HG03342 (cell line): ENCODE measurements around the gene B3GNT2.
"Not testable (repeated sequence)": the region's sequence is repeated elsewhere in the genome, so short reads cannot be mapped to it uniquely, and the experiment has no call there.

ENCODE experiments used
- ATAC-seq: cut with Tn5 transposase; IDR thresholded peaks from one replicate; pipeline ENCODE4 v1.9.1; 2021; ENCODE audit warnings: mild to moderate bottlenecking, moderate library complexity; ENCODE audit not compliant: unreplicated experiment

Gene B3GNT2

GRCh38 chr2:62195421-62196277 is at the start of gene B3GNT2:
Gene B3GNT2 (plus strand): TSS chr2:62196115. CDS start chr2:62222221, 26,106 bp downstream.
- peak; percentile 54 for ATAC-seq

- ATAC-seq: not testable (repeated sequence)
Measured at GRCh38 chr2:62146790-62147189, 49.1 kb upstream of the B3GNT2 start.

GRCh38 chr2:62147610-62148301 is 48.2 kb upstream of the B3GNT2 start:
- no peak for ATAC-seq

GRCh38 chr2:62149708-62150107 is 46.2 kb upstream of the B3GNT2 start:
- no peak for ATAC-seq

GRCh38 chr2:62150597-62151305 is 45.2 kb upstream of the B3GNT2 start:
- ATAC-seq: no peak

GRCh38 chr2:62151306-62151638 is 44.6 kb upstream of the B3GNT2 start:
- no peak for ATAC-seq

GRCh38 chr2:62152000-62152399 is 43.9 kb upstream of the B3GNT2 start:
- ATAC-seq: no peak

GRCh38 chr2:62156861-62157496 is 38.9 kb upstream of the B3GNT2 start:
- no peak for ATAC-seq

- no peak for ATAC-seq
Measured at GRCh38 chr2:62158444-62159121, 37.3 kb upstream of the B3GNT2 start.

- ATAC-seq: not testable (repeated sequence)
Measured at GRCh38 chr2:62160691-62161090, 35.2 kb upstream of the B3GNT2 start.

- ATAC-seq: no peak
Measured at GRCh38 chr2:62163106-62163831, 32.6 kb upstream of the B3GNT2 start.

- no peak for ATAC-seq
Measured at GRCh38 chr2:62163834-62164233, 32.1 kb upstream of the B3GNT2 start.

GRCh38 chr2:62175728-62176127 is 20.2 kb upstream of the B3GNT2 start:
- ATAC-seq: no peak

GRCh38 chr2:62176801-62177200 is 19.1 kb upstream of the B3GNT2 start:
- no peak for ATAC-seq

- no peak for ATAC-seq
Measured at GRCh38 chr2:62177392-62178049, 18.4 kb upstream of the B3GNT2 start.

GRCh38 chr2:62178741-62179271 is 17.1 kb upstream of the B3GNT2 start:
- no peak for ATAC-seq

- no peak for ATAC-seq
Measured at GRCh38 chr2:62180975-62181374, 14.9 kb upstream of the B3GNT2 start.

- ATAC-seq: no peak
Measured at GRCh38 chr2:62181843-62182242, 14.1 kb upstream of the B3GNT2 start.
